Hepatocyte (in vitro differentiated cells): ENCODE results near the gene PLA2G4E.

Experiments
- CTCF ChIP-seq: fragments of 200-600 bp; sonication (generic); IDR thresholded peaks from 2 replicates; pipeline ENCODE4 v1.5.1; 2016; ENCODE audit warnings: antibody characterized with exemption, mild to moderate bottlenecking; ENCODE audit not compliant: poor library complexity
- EZH2 ChIP-seq: fragments of 200-600 bp; sonication (generic); IDR thresholded peaks from 2 replicates; pipeline ENCODE4 v1.6.1; 2016; ENCODE audit warnings: antibody characterized with exemption, mild to moderate bottlenecking, borderline replicate concordance

GRCh38 chr15:42009474-42009873 lies 11.4 kb downstream of the PLA2G4E start:
- TF ChIP-seq CTCF (no peak), EZH2 (no peak)
